Measurements from ENCODE around the gene TRIM59.

TRIM59 gene, protein sequence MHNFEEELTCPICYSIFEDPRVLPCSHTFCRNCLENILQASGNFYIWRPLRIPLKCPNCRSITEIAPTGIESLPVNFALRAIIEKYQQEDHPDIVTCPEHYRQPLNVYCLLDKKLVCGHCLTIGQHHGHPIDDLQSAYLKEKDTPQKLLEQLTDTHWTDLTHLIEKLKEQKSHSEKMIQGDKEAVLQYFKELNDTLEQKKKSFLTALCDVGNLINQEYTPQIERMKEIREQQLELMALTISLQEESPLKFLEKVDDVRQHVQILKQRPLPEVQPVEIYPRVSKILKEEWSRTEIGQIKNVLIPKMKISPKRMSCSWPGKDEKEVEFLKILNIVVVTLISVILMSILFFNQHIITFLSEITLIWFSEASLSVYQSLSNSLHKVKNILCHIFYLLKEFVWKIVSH

DNA sequence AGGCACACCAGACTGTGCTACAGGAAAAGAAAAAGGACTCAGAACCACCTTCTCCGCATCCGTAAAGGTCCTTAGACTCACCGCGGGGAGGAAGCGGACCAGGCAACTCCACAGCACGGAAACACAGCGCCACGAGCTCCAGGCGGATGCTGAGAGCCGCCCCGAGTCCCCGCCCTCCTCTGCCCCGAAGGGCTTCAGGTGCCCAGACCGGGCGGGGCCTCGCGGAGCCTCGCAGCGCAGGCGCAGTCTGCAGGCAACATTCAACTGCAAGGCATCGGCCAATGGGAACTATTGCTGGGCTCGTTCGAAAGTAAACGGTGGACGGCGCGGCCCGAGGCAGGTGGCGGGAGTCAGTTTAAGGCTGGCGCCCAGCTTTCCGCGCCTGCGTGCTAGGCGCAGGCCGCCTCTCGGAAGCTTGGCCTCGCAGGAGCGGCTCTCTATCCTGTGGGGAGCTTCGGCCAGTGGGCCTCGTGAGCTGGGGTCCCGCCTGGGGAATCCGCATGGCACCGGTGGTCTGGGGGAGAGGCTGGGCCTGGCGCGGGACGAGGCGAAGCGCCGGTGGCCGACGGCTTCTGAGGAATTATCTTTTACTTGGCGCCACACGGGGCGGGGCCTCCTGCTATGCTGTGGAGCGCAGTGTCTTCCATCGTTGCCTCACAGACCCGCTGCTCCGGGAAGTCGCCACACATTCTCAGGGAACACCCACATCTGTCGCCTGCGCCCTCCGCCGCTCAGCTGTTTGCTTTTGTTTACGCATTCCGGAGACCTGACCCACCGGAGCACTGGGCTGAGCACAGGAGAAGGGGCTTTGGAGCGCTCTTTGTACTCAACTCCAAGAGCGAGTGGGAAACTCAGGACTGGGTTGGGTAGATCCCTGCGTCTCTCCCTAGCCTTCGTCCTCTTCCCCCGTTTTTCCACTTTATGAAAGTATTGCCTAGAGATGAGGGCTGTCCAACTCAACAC lies at the start of gene TRIM59:
Gene TRIM59, minus strand, starts transcription at position 151 of the 963 bp plus-strand sequence. CDS start 10,603 bp downstream, outside the sequence.
- H3K4me1 Mint-ChIP-seq, result peaks cover 20% of the 10 kb centered on the region
- peak; percentile 92 for ATAC-seq (ENCODE audit: low read depth)
- peak within 1 kb of the TSS; percentile 93 for H3K27ac Mint-ChIP-seq
- H3K4me3 Mint-ChIP-seq, result peak within 1 kb of the TSS; percentile 98
- DNase-seq (ENCODE audit: low spot score in 2 of 2), result peak; percentile 87 to 92
- H3K9me3 Mint-ChIP-seq, result no peaks in the 10 kb centered on the region
- H3K36me3 Mint-ChIP-seq, result peaks cover 5% of the 10 kb centered on the region
- no peaks in the 10 kb centered on the region for H3K27me3 Mint-ChIP-seq

DNA sequence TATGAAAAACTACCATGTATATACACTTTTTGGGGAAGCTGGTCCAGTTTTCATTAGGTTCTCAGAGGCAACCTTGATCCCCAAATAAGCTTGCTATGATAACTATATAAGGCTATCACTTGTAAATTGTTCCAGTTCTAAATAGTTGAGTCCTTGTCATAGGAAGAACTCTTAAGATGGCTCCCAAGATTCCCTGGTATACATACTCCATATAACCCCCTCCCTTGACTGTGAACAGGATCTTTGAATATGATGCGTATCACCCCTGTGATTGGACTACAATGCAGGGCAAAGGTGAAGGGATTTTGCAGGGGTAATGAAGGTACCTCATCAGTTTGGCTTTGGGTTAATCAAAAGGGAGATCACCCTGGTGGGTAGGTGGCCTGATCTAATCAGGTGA lies 48.6 kb upstream of the TRIM59 start:
- DNase-seq (ENCODE audit: low spot score in 2 of 2), result no peak
- no peak overlapping the region for H3K4me3 Mint-ChIP-seq
- no peak for ATAC-seq (ENCODE audit: low read depth)
- no peaks in the 10 kb centered on the region for H3K27me3 Mint-ChIP-seq
- no peaks in the 10 kb centered on the region for H3K9me3 Mint-ChIP-seq
- peaks cover 20% of the 10 kb centered on the region for H3K36me3 Mint-ChIP-seq
- H3K4me1 Mint-ChIP-seq, result no peaks in the 10 kb centered on the region
- H3K27ac Mint-ChIP-seq, result no peak overlapping the region

DNA sequence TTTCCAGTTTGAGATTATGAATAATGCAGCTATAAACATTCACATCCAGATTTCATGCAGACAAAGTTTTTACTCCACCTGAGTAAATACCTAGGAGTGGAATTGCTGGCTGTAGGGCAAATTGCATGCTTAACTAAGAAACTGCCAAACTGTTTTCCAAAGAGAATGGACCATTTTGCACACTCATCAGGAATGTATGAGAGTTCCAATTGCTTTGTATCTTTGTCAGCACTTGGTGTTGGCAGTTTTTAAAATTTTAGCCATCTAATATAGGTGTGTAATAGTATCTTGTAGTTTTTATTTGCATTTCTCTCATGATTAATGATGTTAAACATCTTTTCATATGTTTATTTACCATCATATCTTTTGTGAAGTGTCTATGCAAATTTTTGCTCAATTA lies 40.6 kb upstream of the TRIM59 start:
- Mint-ChIP-seq H3K27ac (no peak overlapping the region), H3K4me1 (peaks cover 4% of the 10 kb centered on the region), H3K4me3 (no peak overlapping the region), H3K27me3 (no peaks in the 10 kb centered on the region), H3K9me3 (no peaks in the 10 kb centered on the region), H3K36me3 (no peaks in the 10 kb centered on the region)
- no peak for ATAC-seq (ENCODE audit: low read depth)
- DNase-seq (ENCODE audit: low spot score in 2 of 2), result no peak

DNA sequence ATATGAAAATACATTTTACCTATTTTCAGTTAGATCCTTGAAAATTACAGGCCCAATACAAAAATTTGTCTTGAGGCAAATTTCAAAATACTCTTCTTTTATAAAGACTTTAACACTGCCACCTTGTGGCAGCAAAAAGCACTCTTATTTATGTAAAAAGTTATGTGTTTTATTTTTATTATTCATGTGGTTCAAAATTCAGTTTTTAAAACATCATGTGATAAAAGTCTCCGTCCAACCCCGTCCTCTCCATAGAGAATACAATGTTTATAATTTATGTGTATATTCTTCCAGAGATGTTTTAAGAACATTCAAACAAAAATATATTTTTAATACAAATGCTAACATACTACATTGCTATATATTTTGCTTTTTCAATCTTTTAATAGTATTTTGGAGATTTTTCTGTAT lies 36.9 kb upstream of the TRIM59 start:
- Mint-ChIP-seq H3K9me3 (no peaks in the 10 kb centered on the region), H3K27ac (no peak overlapping the region), H3K36me3 (no peaks in the 10 kb centered on the region), H3K4me3 (no peak overlapping the region), H3K4me1 (peaks cover 6% of the 10 kb centered on the region), H3K27me3 (no peaks in the 10 kb centered on the region)
- ATAC-seq (ENCODE audit: low read depth), result no peak
- no peak for DNase-seq (ENCODE audit: low spot score in 2 of 2)

DNA sequence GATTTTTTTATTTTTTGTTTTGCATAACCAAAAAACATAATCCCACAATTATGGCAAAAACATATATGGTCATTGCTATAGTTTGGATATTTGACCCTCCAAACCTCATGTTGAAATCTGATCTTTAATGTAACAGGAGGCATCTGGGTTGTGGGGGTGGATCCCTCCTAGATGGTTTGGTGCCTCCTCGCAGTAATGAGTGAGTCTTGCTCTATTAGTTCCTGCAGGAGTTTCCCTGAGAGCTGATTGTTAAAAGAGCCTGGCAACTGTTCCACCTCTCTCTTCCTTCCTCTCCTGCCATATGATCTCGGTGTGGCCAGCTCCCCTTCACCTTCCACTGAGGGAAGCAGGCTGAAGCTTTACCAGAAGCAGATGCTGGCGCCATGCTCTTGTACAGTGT lies 33.2 kb upstream of the TRIM59 start:
- DNase-seq (ENCODE audit: low spot score in 2 of 2) (no peak), ATAC-seq (ENCODE audit: low read depth) (no peak)
- H3K9me3 Mint-ChIP-seq, result no peaks in the 10 kb centered on the region
- peaks cover 6% of the 10 kb centered on the region for H3K4me1 Mint-ChIP-seq
- H3K27me3 Mint-ChIP-seq, result no peaks in the 10 kb centered on the region
- H3K36me3 Mint-ChIP-seq, result peaks cover 2% of the 10 kb centered on the region
- no peak overlapping the region for H3K4me3 Mint-ChIP-seq
- no peak overlapping the region for H3K27ac Mint-ChIP-seq

DNA sequence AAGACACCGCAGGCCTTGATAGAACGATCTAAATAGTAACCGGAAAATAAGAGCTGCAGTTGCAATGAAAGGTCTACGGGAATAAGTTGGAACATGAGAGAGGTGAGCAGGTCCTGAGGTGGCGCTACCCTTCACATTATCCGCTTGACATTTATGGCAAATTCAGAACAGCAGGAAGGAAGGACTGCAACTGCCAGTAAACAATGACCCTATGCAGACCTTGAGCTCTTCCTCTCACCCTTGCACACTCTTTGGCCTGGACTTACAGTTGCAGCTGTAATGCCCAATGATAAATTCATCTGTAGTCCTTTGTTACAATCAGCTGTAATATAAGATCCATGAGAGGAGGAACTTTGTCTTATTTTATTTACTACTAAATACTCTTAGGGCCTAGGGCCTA lies 32.3 kb upstream of the TRIM59 start:
- no peak overlapping the region for H3K27ac Mint-ChIP-seq
- peaks cover 2% of the 10 kb centered on the region for H3K36me3 Mint-ChIP-seq
- DNase-seq (ENCODE audit: low spot score in 2 of 2) (no peak), ATAC-seq (ENCODE audit: low read depth) (no peak)
- peaks cover 6% of the 10 kb centered on the region for H3K4me1 Mint-ChIP-seq
- no peaks in the 10 kb centered on the region for H3K9me3 Mint-ChIP-seq
- H3K27me3 Mint-ChIP-seq, result no peaks in the 10 kb centered on the region
- H3K4me3 Mint-ChIP-seq, result no peak overlapping the region

DNA sequence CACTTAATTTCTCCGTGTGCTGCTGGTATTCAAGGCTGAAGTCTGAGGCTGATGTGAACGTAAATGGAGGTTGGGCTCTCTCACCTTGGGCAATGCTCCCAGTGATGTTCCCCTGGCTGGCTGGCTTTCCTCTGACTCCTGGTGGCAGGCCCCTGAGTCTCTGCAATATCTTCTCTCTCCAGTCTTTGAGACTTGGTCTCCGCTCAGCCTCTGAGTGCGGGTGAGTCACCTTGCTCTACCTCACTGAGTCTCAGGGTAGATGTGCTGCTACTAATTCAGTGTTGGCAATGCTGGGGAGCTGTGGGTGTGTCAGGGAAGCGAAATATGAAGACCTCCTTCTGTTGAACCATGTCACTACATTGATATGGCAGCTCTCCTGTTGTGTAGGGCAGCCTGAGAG lies 31.3 kb upstream of the TRIM59 start:
- Mint-ChIP-seq H3K36me3 (peaks cover 2% of the 10 kb centered on the region), H3K4me1 (peaks cover 6% of the 10 kb centered on the region)
- no peak for DNase-seq (ENCODE audit: low spot score in 2 of 2)

DNA sequence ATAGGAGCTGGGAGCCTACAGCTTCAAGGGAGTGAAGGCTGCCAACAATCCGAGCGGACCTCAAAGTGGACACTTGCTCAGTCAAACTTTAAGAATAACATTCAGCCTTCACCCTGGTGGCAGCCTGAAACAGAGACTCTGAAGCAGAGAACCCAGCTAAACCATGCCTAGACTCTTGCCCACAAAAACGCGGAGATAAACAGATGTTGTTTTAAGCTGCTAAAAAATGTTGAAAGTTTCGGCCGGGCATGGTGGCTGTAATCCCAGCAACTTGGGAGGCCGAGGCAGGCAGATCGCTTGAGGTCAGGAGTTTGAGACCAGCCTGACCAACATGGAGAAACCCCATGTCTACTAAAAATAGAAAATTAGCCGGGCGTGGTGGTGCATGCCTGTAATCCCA lies 29.8 kb upstream of the TRIM59 start:
- Mint-ChIP-seq H3K4me3 (no peak overlapping the region), H3K9me3 (no peaks in the 10 kb centered on the region), H3K27me3 (no peaks in the 10 kb centered on the region), H3K27ac (no peak overlapping the region), H3K36me3 (peaks cover 2% of the 10 kb centered on the region), H3K4me1 (no peaks in the 10 kb centered on the region)
- DNase-seq (ENCODE audit: low spot score in 2 of 2), result no peak
- no peak for ATAC-seq (ENCODE audit: low read depth)

More for the DNA sequence above, 31.3 kb upstream of the TRIM59 start:
- Mint-ChIP-seq H3K9me3 (no peaks in the 10 kb centered on the region), H3K4me3 (no peak overlapping the region), H3K27me3 (no peaks in the 10 kb centered on the region), H3K27ac (no peak overlapping the region)
- no peak for ATAC-seq (ENCODE audit: low read depth)

DNA sequence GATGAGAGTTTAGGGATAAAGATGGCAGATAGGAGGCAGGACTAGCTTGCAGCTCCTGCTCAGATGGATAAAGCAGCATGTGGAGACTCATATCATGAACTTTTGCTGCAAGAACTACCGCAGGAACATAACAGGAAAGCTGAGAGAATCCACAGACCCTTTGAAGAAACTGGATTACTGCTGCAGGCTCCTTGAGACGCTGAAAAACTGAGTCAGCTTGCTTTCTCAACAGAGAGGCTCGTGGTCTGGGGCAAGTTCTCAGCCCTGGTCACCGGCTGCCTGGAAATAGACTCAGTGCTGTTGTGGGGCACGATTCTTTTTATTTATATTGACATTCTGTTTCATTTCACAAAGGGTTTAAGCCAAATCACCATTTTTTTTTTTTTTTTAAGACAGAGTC lies 28.8 kb upstream of the TRIM59 start:
- DNase-seq (ENCODE audit: low spot score in 2 of 2) (no peak), ATAC-seq (ENCODE audit: low read depth) (no peak)
- Mint-ChIP-seq H3K9me3 (no peaks in the 10 kb centered on the region), H3K4me1 (no peaks in the 10 kb centered on the region), H3K4me3 (no peak overlapping the region), H3K36me3 (peaks cover 2% of the 10 kb centered on the region), H3K27ac (no peak overlapping the region), H3K27me3 (no peaks in the 10 kb centered on the region)

DNA sequence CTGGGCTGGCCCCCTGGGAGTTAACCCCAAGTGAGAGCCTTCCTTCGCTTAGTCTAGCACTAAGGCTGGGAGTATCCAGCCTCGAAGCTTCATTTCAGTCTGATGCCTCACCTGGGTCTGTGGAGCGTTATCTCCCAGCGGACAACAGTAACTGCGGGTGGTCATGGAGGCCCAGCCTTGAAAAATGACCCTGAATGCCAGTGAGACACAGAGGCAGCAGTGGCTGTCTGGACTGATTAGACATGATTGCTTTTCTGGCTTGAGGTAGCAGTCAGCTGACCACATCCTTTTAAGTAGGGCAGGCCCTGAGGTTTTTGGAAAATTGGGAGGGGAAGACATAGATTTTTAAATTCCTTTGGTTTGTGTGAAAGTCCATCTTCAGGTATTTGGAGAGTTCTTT lies 28.2 kb upstream of the TRIM59 start:
- Mint-ChIP-seq H3K27ac (no peak overlapping the region), H3K9me3 (no peaks in the 10 kb centered on the region), H3K27me3 (no peaks in the 10 kb centered on the region), H3K4me3 (no peak overlapping the region), H3K4me1 (no peaks in the 10 kb centered on the region), H3K36me3 (peaks cover 2% of the 10 kb centered on the region)
- ATAC-seq (ENCODE audit: low read depth), result no peak
- DNase-seq (ENCODE audit: low spot score in 2 of 2), result no peak

DNA sequence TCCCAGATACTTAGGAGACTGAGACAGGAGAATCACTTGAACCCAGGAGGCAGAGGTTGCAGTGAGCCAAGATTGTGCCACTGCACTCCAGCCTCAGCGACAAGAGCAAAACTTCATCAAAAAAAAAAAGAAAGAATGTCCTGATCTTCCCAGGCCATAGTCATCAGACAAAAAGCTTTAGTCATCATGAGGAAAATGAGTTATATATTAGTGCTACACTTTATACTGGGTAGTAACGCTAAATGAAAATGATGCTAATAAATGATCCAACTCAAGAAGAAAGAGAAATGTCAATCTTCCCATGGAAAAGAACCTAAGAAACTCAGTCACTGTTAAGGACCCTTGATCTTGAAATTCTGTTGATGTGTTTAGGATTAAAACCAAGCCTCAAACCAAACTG lies 26.3 kb upstream of the TRIM59 start:
- no peaks in the 10 kb centered on the region for H3K36me3 Mint-ChIP-seq
- H3K4me1 Mint-ChIP-seq, result peaks cover 3% of the 10 kb centered on the region
- DNase-seq (ENCODE audit: low spot score in 2 of 2) (no peak), ATAC-seq (ENCODE audit: low read depth) (no peak)
- H3K9me3 Mint-ChIP-seq, result no peaks in the 10 kb centered on the region
- H3K27ac Mint-ChIP-seq, result no peak overlapping the region
- H3K4me3 Mint-ChIP-seq, result no peak overlapping the region
- no peaks in the 10 kb centered on the region for H3K27me3 Mint-ChIP-seq

DNA sequence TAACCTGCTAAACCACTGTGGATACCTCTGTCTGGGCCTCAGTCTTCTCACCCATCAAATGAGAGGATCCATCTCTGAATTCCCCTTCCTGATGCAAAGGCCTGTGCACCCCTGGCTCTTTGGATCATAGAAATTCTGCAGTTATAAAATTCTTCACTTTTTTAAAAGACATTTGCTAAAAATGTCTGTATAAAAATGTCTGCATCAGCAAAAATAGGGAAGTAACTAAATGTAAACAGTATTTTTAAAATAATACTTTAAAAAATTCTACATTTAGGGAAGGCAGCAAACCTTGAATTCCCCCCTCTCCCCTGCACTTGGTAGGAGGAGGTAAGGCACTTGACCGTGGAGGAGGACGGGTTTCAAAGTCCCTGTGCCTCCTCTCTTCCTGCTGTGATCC lies 25.6 kb upstream of the TRIM59 start:
- H3K9me3 Mint-ChIP-seq, result no peaks in the 10 kb centered on the region
- no peak overlapping the region for H3K27ac Mint-ChIP-seq
- no peak overlapping the region for H3K4me3 Mint-ChIP-seq
- H3K4me1 Mint-ChIP-seq, result peaks cover 3% of the 10 kb centered on the region
- DNase-seq (ENCODE audit: low spot score in 2 of 2) (no peak), ATAC-seq (ENCODE audit: low read depth) (no peak)
- no peaks in the 10 kb centered on the region for H3K36me3 Mint-ChIP-seq
- no peaks in the 10 kb centered on the region for H3K27me3 Mint-ChIP-seq

DNA sequence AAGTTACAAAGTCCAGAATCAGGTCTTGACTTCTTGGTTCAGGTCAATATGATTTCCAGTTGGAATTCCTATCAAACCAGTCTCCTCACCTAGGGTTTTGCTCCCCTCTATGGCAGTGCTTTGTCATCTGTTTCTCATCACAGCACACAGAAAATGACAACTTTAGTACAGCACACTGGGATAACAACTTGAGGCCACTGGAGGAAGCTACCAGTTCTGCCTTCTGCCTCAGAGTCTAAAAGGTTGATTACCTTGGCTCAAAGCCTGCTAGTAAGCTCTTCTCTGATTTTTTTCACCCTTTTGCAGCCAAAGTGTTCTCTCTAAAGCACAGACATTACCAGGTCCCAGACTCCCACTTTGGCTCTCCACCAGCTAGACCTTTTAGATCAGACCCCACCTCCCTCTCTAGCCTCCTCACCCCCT lies 24.8 kb upstream of the TRIM59 start:
- Mint-ChIP-seq H3K4me3 (no peak overlapping the region), H3K27me3 (no peaks in the 10 kb centered on the region), H3K27ac (no peak overlapping the region), H3K36me3 (peaks cover 3% of the 10 kb centered on the region), H3K4me1 (peaks cover 3% of the 10 kb centered on the region), H3K9me3 (peaks cover 6% of the 10 kb centered on the region)
- DNase-seq (ENCODE audit: low spot score in 2 of 2) (no peak), ATAC-seq (ENCODE audit: low read depth) (no peak)

DNA sequence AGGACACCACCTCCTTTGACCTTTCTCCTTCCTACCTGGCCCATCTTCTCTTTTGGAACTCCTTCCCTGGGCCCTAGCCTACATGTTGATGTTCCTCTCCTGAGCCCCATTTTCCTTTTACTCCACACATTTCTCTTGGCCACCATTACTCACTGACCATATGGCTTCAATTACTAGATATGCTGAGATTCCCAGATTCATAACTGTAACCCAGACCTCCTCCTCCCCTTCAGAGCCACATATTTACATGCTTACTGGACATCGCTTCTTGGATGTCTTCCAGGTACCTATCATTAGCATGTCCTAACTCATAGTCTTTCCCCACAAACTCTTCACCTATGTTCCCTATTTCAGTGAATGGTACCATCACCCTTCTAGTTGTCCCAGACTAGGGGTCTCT lies 24.4 kb upstream of the TRIM59 start:
- H3K27me3 Mint-ChIP-seq, result no peaks in the 10 kb centered on the region
- H3K9me3 Mint-ChIP-seq, result peaks cover 9% of the 10 kb centered on the region
- H3K4me3 Mint-ChIP-seq, result no peak overlapping the region
- peaks cover 3% of the 10 kb centered on the region for H3K36me3 Mint-ChIP-seq
- DNase-seq (ENCODE audit: low spot score in 2 of 2) (no peak), ATAC-seq (ENCODE audit: low read depth) (no peak)
- no peak overlapping the region for H3K27ac Mint-ChIP-seq
- peaks cover 3% of the 10 kb centered on the region for H3K4me1 Mint-ChIP-seq

Measured in memory B cell (primary cell).